Adrenal gland (tissue), 5 donors: ENCODE results near the gene PRDX5.

Source experiments
- POLR2A ChIP-seq, 2 donors: fragments of 450-650 bp; IDR thresholded peaks; one replicate each; pipeline ENCODE4 v1.6.1; 2017; ENCODE audit warnings: antibody characterized with exemption in 2 of 2, mild to moderate bottlenecking in 2 of 2, moderate library complexity in 1 of 2
- TF ChIP-seq, protein P1 (sequence below), 6 experiments: fragments of 450-650 bp in 4 of 6; fragments of 200-600 bp in 2 of 6; sonication (generic) in 1 of 6; IDR thresholded peaks; 1 replicate in 5 of 6; 2 replicates in 1 of 6; pipeline versions ENCODE4 v1.5.1 to v1.8.0; 2016 to 2021; ENCODE audit warnings: antibody characterized with exemption in 6 of 6, mild to moderate bottlenecking in 2 of 6, moderate library complexity in 1 of 6
- donor health status: DM: no; HTN: no; CAD: no.

- TF ChIP-seq, protein P1, sequence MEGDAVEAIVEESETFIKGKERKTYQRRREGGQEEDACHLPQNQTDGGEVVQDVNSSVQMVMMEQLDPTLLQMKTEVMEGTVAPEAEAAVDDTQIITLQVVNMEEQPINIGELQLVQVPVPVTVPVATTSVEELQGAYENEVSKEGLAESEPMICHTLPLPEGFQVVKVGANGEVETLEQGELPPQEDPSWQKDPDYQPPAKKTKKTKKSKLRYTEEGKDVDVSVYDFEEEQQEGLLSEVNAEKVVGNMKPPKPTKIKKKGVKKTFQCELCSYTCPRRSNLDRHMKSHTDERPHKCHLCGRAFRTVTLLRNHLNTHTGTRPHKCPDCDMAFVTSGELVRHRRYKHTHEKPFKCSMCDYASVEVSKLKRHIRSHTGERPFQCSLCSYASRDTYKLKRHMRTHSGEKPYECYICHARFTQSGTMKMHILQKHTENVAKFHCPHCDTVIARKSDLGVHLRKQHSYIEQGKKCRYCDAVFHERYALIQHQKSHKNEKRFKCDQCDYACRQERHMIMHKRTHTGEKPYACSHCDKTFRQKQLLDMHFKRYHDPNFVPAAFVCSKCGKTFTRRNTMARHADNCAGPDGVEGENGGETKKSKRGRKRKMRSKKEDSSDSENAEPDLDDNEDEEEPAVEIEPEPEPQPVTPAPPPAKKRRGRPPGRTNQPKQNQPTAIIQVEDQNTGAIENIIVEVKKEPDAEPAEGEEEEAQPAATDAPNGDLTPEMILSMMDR (IDR thresholded peaks at IDR 0.05) = no peak
- no peak for TF ChIP-seq POLR2A (IDR thresholded peaks at IDR 0.05)
These were observed 17.9 kb upstream of the PRDX5 start, which contains the start of gene CATSPERZ for GRCh38 chr11:64299847-64300648.
